Natural killer cell treated with Interleukin-12 subunit alpha and Interleukin-12 subunit beta and Interleukin-15 and Interleukin-18, amount 100 ng/mL, for 72 hours (primary cell): ENCODE results near the gene CEP164. TPM values are rescaled to one million over a fixed set of nuclear protein-coding genes. Genes with fewer than 3 reads are reported as not detected.
"Not testable (repeated sequence)": the region's sequence is repeated elsewhere in the genome, so short reads cannot be mapped to it uniquely, and the experiment has no call there.

Experiments
- ATAC-seq, 2 donors: fragments of 150-1000 bp; cut with Tn5 transposase in 1 of 2; sonication (Bioruptor Pico), chemical (Tn5 transposase) in 1 of 2; 2 replicates each; pipeline ENCODE4 v1.10.0; 2021
- DNase-seq: peaks from one replicate; pipeline ENCODE4 v3.0.0; 2022; ENCODE audit warnings: low spot score
- H3K27ac Mint-ChIP-seq, 2 donors: 1 replicate in 1 of 2; 2 replicates in 1 of 2; pipeline ENCODE4 v1.8.0; 2022; ENCODE audit warnings: mixed read lengths in 2 of 2, mild to moderate bottlenecking in 1 of 2, moderate library complexity in 1 of 2
- H3K27me3 Mint-ChIP-seq, 2 donors: 1 replicate in 1 of 2; 2 replicates in 1 of 2; pipeline ENCODE4 v1.8.0; 2022; ENCODE audit warnings: mixed read lengths in 2 of 2
- H3K36me3 Mint-ChIP-seq: one replicate; pipeline ENCODE4 v1.8.0; 2022; ENCODE audit warnings: mixed read lengths
- H3K4me1 Mint-ChIP-seq, 2 donors: 1 replicate in 1 of 2; 2 replicates in 1 of 2; pipeline ENCODE4 v1.8.0; 2022; ENCODE audit warnings: low read depth in 2 of 2, mixed read lengths in 2 of 2, mild to moderate bottlenecking in 1 of 2
- H3K4me3 Mint-ChIP-seq: one replicate; pipeline ENCODE4 v1.8.0; 2022; ENCODE audit warnings: mixed read lengths
- H3K9me3 Mint-ChIP-seq: 2 replicates; pipeline ENCODE4 v1.8.0; 2022; ENCODE audit warnings: mixed read lengths
- total RNA-seq, 2 donors: library from RNA; stranded (reverse); gene quantifications; one replicate each; pipeline ENCODE4 v1.2.3, GENCODE V29; 2022

Gene CEP164
- total RNA-seq, 2 donors from 2014 or later = 30.1 to 60.8 TPM

DNA sequence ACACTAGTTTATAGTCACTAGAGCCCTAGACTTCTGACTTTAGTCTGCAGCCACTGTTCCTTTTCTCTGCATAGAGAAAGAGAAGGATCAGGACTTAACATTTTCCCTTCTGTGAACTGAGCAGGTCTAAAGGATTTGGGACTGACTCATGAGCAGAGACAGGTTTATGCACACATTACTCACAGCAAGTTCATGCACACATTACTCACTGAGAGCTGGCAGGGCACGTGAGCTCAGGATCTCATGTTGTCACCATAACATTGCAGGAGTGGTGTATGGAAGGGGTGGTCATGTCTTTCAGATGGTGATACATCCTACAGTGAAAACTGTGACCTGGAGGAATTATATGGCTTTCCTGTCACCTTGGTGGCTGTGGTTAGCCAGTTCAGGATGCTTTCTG is 56.4 kb downstream of the CEP164 start:
- no peak for ATAC-seq
- Mint-ChIP-seq H3K36me3 (peaks cover 7% of the 10 kb centered on the region), H3K4me1 (no peaks in the 10 kb centered on the region), H3K9me3 (no peaks in the 10 kb centered on the region), H3K27ac (no peak overlapping the region), H3K4me3 (no peak overlapping the region), H3K27me3 (no peaks in the 10 kb centered on the region)
- DNase-seq = no peak

DNA sequence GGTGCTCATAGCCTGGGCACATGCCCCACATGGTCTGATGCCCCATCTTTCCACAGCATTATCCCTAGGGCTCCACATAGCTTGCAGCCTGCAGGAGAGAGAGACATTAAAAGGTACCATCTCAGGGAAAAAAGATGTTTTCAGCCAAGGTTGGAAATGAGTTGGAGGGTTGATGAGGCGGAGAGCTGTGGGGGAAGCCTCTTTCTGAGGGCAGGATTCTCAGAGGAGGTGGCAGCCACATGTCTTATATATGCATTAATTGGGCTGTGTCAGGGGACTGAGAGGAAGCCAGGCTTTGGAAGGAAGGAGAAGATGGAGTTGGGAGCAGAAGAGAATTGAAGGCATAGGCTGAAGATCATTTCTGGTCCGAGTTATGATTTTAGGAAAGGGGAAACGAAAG is 57.8 kb downstream of the CEP164 start:
- Mint-ChIP-seq H3K27ac (no peak overlapping the region), H3K4me1 (no peaks in the 10 kb centered on the region), H3K4me3 (no peak overlapping the region)

DNA sequence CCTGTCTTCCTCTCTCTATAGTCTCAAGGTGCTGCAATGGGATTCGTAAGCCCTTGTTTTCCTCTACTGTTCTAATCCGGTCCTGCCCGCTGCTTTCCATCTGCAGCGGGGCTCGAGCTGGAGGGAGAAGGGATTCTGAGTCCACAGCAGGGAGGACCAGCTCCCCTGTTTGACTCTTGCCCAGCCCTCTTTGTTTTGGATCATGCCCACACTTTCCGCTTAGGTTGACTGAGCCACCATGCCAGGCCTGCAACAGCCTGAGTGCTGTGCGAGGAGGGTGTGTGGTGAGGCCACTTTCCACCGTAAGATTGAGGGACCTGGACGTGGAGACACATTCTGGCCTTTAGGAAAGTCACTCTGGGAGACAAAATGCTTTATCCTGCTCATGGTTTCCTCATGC is 58.3 kb downstream of the CEP164 start:
- Mint-ChIP-seq H3K4me1 (no peaks in the 10 kb centered on the region), H3K27me3 (no peaks in the 10 kb centered on the region), H3K36me3 (peaks cover 13% of the 10 kb centered on the region), H3K9me3 (no peaks in the 10 kb centered on the region), H3K4me3 (no peak overlapping the region), H3K27ac (no peak overlapping the region)
- ATAC-seq = no peak
- DNase-seq = no peak

More for the DNA sequence above, 57.8 kb downstream of the CEP164 start:
- DNase-seq = no peak
- Mint-ChIP-seq H3K36me3 (peaks cover 13% of the 10 kb centered on the region), H3K9me3 (no peaks in the 10 kb centered on the region), H3K27me3 (no peaks in the 10 kb centered on the region)
- ATAC-seq = no peak

DNA sequence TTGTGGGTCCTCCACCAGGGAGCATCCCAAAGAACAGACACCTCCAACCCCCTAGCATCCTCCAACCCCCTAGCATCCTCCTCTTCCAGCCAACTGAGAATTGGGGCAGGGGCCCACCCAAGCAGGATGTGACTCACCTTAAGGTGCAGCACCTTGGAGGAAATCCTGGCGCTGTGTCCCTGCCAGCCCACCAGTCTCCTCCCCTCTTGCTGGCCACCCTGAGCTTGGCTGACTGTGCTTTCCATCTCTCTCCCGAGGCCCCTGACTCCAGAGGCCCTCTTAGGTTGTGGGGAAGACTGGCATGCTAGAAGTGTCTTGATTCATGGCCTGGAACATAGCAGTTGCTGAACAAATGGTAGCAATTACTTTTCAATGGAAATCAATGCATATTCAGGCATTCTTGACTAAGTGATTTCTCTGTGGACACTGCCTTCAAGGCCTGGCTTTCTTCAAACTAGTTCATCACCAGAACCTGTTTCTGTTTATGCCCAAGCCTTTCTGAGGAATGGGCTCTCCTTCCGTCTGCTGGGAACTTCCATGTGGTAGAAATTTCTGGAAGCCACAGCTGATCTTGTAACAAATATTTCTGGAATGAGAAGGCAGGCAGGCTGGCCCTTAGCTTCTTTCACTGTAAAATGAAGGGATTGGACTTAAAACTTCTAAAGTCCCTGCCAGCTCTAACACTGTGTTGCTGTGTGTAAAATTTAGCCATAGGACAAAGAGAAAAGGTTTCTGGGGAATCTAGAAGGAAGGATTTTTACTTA is 60.5 kb downstream of the CEP164 start:
- H3K27ac Mint-ChIP-seq = no peak overlapping the region
- no peaks in the 10 kb centered on the region for H3K9me3 Mint-ChIP-seq
- DNase-seq (no peak), ATAC-seq (no peak)
- H3K4me3 Mint-ChIP-seq = no peak overlapping the region
- H3K4me1 Mint-ChIP-seq = no peaks in the 10 kb centered on the region
- no peaks in the 10 kb centered on the region for H3K27me3 Mint-ChIP-seq
- peaks cover 13% of the 10 kb centered on the region for H3K36me3 Mint-ChIP-seq

DNA sequence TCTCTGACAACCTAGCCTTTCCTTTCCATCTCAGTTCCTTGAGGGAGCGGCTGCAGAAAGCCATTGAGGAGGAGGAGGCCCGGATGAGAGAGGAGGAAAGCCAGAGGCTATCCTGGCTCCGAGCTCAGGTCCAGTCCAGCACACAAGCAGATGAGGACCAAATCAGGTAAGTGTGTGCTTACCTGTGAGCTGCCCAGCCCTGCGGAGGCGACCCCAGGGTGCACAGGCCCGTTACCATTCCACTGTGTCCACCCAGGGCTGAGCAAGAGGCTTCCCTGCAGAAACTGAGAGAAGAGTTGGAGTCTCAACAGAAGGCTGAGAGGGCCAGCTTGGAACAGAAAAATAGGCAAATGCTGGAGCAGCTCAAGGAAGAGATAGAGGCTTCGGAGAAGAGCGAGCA is 63.1 kb downstream of the CEP164 start:
- Mint-ChIP-seq H3K9me3 (no peaks in the 10 kb centered on the region), H3K4me3 (no peak overlapping the region), H3K27ac (peak overlapping the region in 1 of 2 donors; percentile 75), H3K36me3 (peaks cover 7% of the 10 kb centered on the region), H3K27me3 (no peaks in the 10 kb centered on the region), H3K4me1 (no peaks in the 10 kb centered on the region)
- ATAC-seq = no peak
- no peak for DNase-seq

DNA sequence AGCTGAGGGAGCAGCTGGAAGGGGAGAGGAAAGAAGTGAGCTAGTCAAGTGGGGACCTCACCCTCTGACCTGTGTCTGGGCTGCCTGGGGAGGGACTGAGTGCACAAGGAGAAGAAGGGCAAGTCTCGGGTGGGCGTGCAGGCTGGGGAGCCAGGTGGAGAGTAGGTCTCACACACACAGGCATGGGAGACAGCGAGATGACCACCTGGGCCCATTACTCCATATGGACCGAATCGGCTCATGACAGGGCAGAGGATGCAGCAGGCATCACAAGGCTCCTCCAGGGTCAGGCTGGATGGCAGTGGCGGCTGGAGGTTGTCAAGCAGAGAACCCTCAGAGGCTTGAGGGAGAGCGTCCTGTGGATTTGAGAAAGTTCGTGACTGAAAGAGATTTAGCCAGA is 63.5 kb downstream of the CEP164 start:
- H3K27ac Mint-ChIP-seq = peak overlapping the region in 1 of 2 donors; percentile 75
- ATAC-seq = no peak
- H3K36me3 Mint-ChIP-seq = peaks cover 7% of the 10 kb centered on the region
- H3K27me3 Mint-ChIP-seq = no peaks in the 10 kb centered on the region
- no peaks in the 10 kb centered on the region for H3K9me3 Mint-ChIP-seq
- H3K4me1 Mint-ChIP-seq = no peaks in the 10 kb centered on the region
- no peak for DNase-seq
- H3K4me3 Mint-ChIP-seq = no peak overlapping the region

DNA sequence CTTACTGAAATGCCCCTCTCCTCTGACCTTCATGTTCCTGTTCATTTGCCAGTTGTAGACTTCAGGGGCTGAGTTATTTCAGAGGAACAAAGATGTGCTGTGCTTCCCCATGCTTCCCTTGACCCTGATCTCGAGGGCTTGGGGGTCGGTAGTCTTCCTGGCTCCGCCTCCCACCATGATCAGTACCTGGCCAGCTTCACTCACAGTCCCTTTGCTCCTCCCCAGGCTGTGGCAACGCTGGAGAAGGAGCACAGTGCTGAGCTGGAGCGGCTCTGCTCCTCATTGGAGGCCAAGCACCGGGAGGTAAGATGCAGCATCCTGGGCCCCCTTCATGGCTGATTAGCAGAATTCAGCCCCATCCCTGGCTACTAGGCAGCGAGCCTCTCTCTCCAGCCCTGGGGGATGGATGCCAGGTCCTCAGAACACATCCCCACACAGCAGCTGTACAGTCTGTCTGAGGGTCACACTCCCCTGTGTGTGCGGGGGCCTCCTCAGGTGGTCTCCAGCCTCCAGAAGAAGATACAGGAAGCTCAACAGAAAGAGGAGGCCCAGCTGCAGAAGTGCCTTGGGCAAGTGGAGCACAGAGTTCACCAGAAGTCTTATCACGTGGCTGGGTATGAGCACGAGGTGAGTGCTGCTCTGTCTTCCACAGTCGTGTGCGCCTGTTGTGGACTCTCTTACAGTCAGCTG is 64.5 kb downstream of the CEP164 start:
- DNase-seq (no peak), ATAC-seq (no peak)
- no peaks in the 10 kb centered on the region for H3K9me3 Mint-ChIP-seq
- no peak overlapping the region for H3K4me3 Mint-ChIP-seq
- no peaks in the 10 kb centered on the region for H3K4me1 Mint-ChIP-seq
- H3K27ac Mint-ChIP-seq = no peak overlapping the region
- no peaks in the 10 kb centered on the region for H3K27me3 Mint-ChIP-seq
- H3K36me3 Mint-ChIP-seq = peaks cover 7% of the 10 kb centered on the region

DNA sequence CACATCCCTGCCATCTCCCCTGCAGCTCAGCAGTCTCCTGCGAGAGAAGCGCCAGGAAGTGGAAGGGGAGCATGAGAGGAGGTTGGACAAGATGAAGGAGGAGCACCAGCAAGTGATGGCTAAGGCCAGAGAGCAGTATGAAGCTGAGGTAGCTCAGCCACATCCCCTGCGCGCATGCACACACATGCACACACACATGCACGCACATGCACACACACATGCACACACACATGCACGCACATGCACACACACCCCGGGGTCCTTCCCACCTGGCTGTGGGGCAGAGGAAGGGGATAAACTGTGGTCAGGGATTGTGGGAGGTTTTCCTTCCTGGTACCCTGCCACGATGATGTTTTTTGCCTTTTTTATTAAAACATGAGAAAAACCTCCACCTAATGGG is 65.3 kb downstream of the CEP164 start:
- no peak for DNase-seq
- Mint-ChIP-seq H3K27me3 (no peaks in the 10 kb centered on the region), H3K27ac (no peak overlapping the region), H3K36me3 (peaks cover 7% of the 10 kb centered on the region), H3K9me3 (no peaks in the 10 kb centered on the region), H3K4me3 (no peak overlapping the region), H3K4me1 (no peaks in the 10 kb centered on the region)
- ATAC-seq = no peak

DNA sequence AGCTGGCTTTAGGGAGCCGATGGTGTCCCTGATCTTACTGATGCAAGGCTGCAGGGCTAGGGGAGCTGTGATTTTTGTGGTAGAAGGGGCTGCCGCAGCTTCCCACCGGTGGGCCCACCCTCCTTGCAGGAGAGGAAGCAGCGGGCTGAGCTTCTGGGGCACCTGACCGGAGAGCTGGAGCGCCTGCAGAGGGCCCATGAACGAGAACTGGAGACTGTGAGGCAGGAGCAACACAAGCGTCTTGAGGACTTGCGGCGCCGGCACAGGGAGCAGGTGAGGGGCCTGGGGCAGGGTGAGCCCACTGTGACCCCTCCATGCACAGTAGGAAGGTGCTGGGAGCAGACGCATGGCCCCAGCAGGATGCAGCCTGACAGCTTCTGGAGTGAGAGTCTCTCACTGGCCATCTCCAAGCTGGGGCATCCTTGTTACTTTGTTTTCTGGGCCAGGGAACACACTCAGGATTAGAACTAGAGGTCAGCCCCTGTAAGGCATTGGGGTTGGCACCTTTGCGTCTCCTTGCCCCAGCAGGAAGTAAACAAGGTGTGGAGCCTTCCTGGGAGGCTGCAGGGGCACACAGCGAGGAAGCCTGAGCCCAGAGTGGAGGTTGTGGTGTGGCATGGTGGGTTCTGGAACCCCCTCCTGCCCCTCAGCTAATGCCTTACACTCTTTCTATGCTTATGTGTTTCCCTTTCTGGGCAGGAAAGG is 66.7 kb downstream of the CEP164 start:
- peaks cover 0 to under 1% of the 10 kb centered on the region in 2 donors for H3K4me1 Mint-ChIP-seq
- H3K27ac Mint-ChIP-seq = no peak overlapping the region

DNA sequence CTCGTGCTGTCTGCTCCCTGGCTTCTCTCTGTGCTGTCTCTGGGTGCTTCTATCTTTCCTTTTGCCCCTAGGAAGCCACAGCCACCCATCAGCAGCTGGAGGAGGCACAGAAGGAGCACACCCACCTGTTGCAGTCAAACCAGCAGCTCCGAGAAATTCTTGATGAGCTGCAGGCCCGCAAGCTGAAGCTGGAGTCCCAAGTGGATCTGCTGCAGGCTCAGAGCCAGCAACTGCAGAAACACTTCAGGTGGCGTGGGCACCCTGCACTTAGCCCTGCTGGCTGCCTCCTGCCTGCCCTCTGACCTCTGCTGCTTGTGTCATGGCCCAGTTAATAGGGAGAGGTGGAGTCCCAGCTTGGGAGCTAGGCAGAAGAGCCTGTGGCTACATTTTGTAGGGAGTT is 67.8 kb downstream of the CEP164 start:
- DNase-seq = no peak
- Mint-ChIP-seq H3K27me3 (no peaks in the 10 kb centered on the region), H3K4me3 (no peak overlapping the region), H3K9me3 (no peaks in the 10 kb centered on the region), H3K27ac (peak overlapping the region in 1 of 2 donors; percentile 52), H3K36me3 (no peaks in the 10 kb centered on the region), H3K4me1 (peaks cover 2 to 3% of the 10 kb centered on the region in 2 donors)
- no peak for ATAC-seq

More for the DNA sequence above, 66.7 kb downstream of the CEP164 start:
- no peaks in the 10 kb centered on the region for H3K9me3 Mint-ChIP-seq
- no peak overlapping the region for H3K4me3 Mint-ChIP-seq
- no peak for DNase-seq
- no peak for ATAC-seq
- H3K36me3 Mint-ChIP-seq = peaks cover 3% of the 10 kb centered on the region
- no peaks in the 10 kb centered on the region for H3K27me3 Mint-ChIP-seq

DNA sequence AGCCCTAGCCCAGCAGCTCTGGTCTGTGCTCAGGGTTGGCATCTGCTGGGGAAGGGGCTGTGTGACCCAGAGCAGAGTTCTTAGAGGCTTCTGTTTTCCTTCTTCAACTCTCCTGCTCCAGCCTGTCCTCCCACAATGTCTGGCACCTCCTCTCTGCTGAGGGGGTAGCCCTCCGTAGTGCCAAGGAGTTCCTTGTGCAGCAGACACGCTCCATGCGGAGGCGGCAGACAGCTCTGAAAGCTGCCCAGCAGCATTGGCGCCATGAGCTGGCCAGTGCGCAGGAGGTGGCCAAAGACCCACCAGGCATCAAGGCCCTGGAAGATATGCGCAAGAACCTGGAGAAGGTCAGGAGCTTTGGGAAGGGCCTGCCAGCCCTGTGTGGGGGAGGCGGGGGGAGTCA is 69.3 kb downstream of the CEP164 start:
- Mint-ChIP-seq H3K4me3 (no peak overlapping the region), H3K4me1 (peaks cover 3 to 8% of the 10 kb centered on the region in 2 donors), H3K27me3 (no peaks in the 10 kb centered on the region), H3K36me3 (no peaks in the 10 kb centered on the region), H3K9me3 (no peaks in the 10 kb centered on the region), H3K27ac (no peak overlapping the region)
- no peak for DNase-seq
- no peak for ATAC-seq

DNA sequence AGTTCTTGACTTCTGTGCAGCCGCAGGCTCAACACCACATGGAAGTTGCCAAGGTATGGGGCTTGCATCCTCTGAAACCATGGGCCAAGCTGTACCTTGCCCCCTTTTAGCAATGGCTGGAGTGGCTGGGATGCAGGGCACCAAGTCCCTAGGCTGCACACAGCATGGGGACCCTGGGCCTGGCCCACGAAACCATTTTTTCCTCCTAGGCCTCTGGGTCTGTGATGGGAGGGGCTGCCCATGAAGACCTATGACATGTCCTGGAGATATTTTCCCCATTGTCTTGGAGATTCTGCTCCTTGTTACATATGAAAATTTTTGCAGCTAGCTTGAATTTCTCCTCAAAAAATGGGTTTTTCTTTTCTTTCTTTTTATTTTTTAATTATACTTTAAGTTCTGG is 71.0 kb downstream of the CEP164 start:
- peaks cover 11% of the 10 kb centered on the region for H3K36me3 Mint-ChIP-seq
- H3K4me1 Mint-ChIP-seq, H3K9me3 Mint-ChIP-seq, H3K27me3 Mint-ChIP-seq, DNase-seq, H3K27ac Mint-ChIP-seq, ATAC-seq, H3K4me3 Mint-ChIP-seq: not testable (repeated sequence)

DNA sequence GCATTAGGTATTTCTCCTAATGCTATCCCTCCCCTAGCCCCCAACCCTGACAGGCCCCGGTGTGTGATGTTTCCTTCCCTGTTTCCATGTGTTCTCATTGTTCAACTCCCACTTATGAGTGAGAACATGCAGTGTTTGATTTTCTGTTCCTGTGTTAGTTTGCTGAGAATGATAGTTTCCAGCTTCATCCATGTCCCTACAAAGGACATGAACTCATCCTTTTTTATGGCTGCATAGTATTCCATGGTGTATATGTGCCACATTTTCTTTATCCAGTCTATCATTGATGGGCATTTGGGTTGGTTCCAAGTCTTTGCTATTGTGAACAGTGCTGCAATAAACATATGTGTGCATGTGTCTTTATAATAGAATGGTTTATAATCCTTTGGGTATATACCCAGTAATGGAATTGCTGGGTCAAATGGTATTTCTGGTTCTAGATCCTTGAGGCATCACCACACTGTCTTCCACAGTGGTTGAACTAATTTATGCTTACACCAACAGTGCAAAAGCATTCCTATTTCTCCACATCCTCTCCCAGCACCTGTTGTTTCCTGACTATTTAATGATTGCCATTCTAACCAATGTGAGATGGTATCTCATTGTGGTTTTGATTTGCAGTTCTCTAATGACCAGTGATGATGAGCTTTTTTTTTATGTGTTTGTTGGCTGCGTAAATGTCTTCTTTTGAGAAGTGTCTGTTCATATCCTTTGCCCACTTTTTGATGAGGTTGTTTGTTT is 71.6 kb downstream of the CEP164 start:
- H3K27ac Mint-ChIP-seq, ATAC-seq, H3K27me3 Mint-ChIP-seq, H3K4me3 Mint-ChIP-seq, DNase-seq, H3K9me3 Mint-ChIP-seq, H3K4me1 Mint-ChIP-seq: not testable (repeated sequence)
- H3K36me3 Mint-ChIP-seq = peaks cover 17% of the 10 kb centered on the region
